OCI-LY7 (cell line): ENCODE data around the gene BBS9. TPM values are rescaled to one million over a fixed set of nuclear protein-coding genes. Genes with fewer than 3 reads are reported as not detected.

Experiments
- BruUV-seq: library from RNA; stranded (reverse); fragments of 400-500 nt; replicated peaks from 2 replicates; lab custom pipeline; 2021; lab: Mats Ljungman, UMichigan
- CTCF ChIA-PET: fragments of 300-600 bp; sonication (Branson Sonifier 250); formaldehyde crosslinking; loops from one replicate; lab custom pipeline; 2022; ENCODE audit warnings: antibody characterized with exemption; ENCODE audit not compliant: unreplicated experiment; lab: Charles Lee
- POLR2A ChIA-PET: fragments of 300-600 bp; sonication (Branson Sonifier 250); formaldehyde crosslinking; loops from one replicate; lab custom pipeline; 2022; ENCODE audit warnings: antibody characterized with exemption; lab: Charles Lee
- DNase-seq: peaks from one replicate; pipeline ENCODE4 v3.0.0-alpha.2; 2015; ENCODE audit warnings: low spot score
- H2AFZ ChIP-seq: fragments of 200-600 bp; sonication (generic), shearing (Covaris generic); 2 replicates; pipeline ENCODE4 v1.6.1; 2014; ENCODE audit warnings: mild to moderate bottlenecking, antibody characterized with exemption, low read length, moderate library complexity
- H3K27ac ChIP-seq: fragments of 200-600 bp; sonication (generic); 2 replicates; pipeline ENCODE4 v1.5.1; 2014; ENCODE audit warnings: mixed run types, low read depth, mild to moderate bottlenecking, moderate library complexity, low read length, inconsistent platforms; ENCODE audit not compliant: poor library complexity, severe bottlenecking
- H3K36me3 ChIP-seq: fragments of 200-600 bp; sonication (generic); 2 replicates; pipeline ENCODE4 v1.6.1; 2014; ENCODE audit warnings: mild to moderate bottlenecking, antibody characterized with exemption, low read length, moderate library complexity, mixed read lengths; ENCODE audit not compliant: insufficient read depth
- H3K4me1 ChIP-seq: fragments of 200-600 bp; sonication (generic); 2 replicates; pipeline ENCODE4 v1.5.1; 2014; ENCODE audit warnings: mild to moderate bottlenecking, low read length; ENCODE audit not compliant: insufficient read depth, poor library complexity, severe bottlenecking
- H3K4me2 ChIP-seq: fragments of 200-600 bp; sonication (generic); 2 replicates; pipeline ENCODE4 v1.6.1; 2014; ENCODE audit warnings: mild to moderate bottlenecking, low read length
- H3K4me3 ChIP-seq: fragments of 200-600 bp; sonication (generic); 2 replicates; pipeline ENCODE4 v1.5.1; 2014; ENCODE audit warnings: mild to moderate bottlenecking, low read depth, low read length; ENCODE audit not compliant: poor library complexity, severe bottlenecking
- H3K79me2 ChIP-seq: fragments of 200-600 bp; sonication (generic); 2 replicates; pipeline ENCODE4 v1.6.1; 2016; ENCODE audit warnings: low read depth, mild to moderate bottlenecking, low read length, moderate library complexity, mixed read lengths; ENCODE audit not compliant: insufficient read depth
- H3K9me2 ChIP-seq: fragments of 200-600 bp; sonication (generic); 2 replicates; pipeline ENCODE4 v1.6.1; 2016; ENCODE audit warnings: mild to moderate bottlenecking, low read length, mixed read lengths; ENCODE audit not compliant: insufficient read depth
- H3K9me3 ChIP-seq: fragments of 200-600 bp; sonication (generic); 2 replicates; pipeline ENCODE4 v1.6.1; 2014; ENCODE audit warnings: mild to moderate bottlenecking, mixed run types, low read length, mixed read lengths
- H4K20me1 ChIP-seq: fragments of 200-600 bp; sonication (generic); 2 replicates; pipeline ENCODE4 v1.6.1; 2014; ENCODE audit warnings: mild to moderate bottlenecking, antibody characterized with exemption, low read length, moderate library complexity, mixed read lengths; ENCODE audit not compliant: insufficient read depth
- EZH2phosphoT487 ChIP-seq: fragments of 200-600 bp; sonication (generic); IDR thresholded peaks from 2 replicates; pipeline ENCODE4 v1.6.1; 2018; ENCODE audit warnings: low read depth, borderline replicate concordance, mild to moderate bottlenecking, mixed run types, antibody characterized with exemption, low read length, moderate library complexity, mixed read lengths
- intact Hi-C: fragments of 100-400 bp; cut with micrococcal nuclease; formaldehyde crosslinking; loops from one replicate; pipeline ENCODE4 v1.10.0; 2022; ENCODE audit not compliant: unreplicated experiment
- total RNA-seq, 2 experiments: library from RNA; depleted of rRNA in 1 of 2; stranded (reverse); fragments of >200 nt in 1 of 2; shearing (Covaris generic) in 1 of 2; gene quantifications; 2 replicates each; pipeline ENCODE4 v1.2.3, GENCODE V29; 2014 to 2022
- TF ChIP-seq, protein P1 (sequence below): fragments of 200-600 bp; sonication (generic); conservative IDR thresholded peaks from 2 replicates; pipeline ENCODE4 v1.5.1; 2014; ENCODE audit warnings: mild to moderate bottlenecking, antibody characterized with exemption, low read length, moderate library complexity, mixed read lengths

Gene BBS9
- total RNA-seq, 2 experiments from 2014 or later = 6.8 to 14.8 TPM

- Histone ChIP-seq H4K20me1 (no peaks in the 10 kb centered on the region), H3K9me3 (no peaks in the 10 kb centered on the region), H3K9me2 (no peaks in the 10 kb centered on the region), H3K36me3 (no peaks in the 10 kb centered on the region), H3K4me1 (no peaks in the 10 kb centered on the region), H3K79me2 (no peaks in the 10 kb centered on the region), H3K4me2 (no peak overlapping the region), H3K27ac (no peak overlapping the region), H2AFZ (no peak overlapping the region), H3K4me3 (no peak overlapping the region)
- intact Hi-C loops = no loop called here
- BruUV-seq = no TSS peak
- no peak for DNase-seq
- ChIA-PET CTCF (no interaction called here), POLR2A (interaction anchor here (0.7 kb wide), 3 partner anchors 67 to 506 kb away, joined by 3 to 4 read pairs (median 3); no protein-coding TSS in a partner anchor)
- no peak for TF ChIP-seq EZH2phosphoT487
- TF ChIP-seq, protein P1, sequence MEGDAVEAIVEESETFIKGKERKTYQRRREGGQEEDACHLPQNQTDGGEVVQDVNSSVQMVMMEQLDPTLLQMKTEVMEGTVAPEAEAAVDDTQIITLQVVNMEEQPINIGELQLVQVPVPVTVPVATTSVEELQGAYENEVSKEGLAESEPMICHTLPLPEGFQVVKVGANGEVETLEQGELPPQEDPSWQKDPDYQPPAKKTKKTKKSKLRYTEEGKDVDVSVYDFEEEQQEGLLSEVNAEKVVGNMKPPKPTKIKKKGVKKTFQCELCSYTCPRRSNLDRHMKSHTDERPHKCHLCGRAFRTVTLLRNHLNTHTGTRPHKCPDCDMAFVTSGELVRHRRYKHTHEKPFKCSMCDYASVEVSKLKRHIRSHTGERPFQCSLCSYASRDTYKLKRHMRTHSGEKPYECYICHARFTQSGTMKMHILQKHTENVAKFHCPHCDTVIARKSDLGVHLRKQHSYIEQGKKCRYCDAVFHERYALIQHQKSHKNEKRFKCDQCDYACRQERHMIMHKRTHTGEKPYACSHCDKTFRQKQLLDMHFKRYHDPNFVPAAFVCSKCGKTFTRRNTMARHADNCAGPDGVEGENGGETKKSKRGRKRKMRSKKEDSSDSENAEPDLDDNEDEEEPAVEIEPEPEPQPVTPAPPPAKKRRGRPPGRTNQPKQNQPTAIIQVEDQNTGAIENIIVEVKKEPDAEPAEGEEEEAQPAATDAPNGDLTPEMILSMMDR = no peak
Observed at GRCh38 chr7:33597181-33597580, 467.8 kb downstream of the BBS9 start.

DNA sequence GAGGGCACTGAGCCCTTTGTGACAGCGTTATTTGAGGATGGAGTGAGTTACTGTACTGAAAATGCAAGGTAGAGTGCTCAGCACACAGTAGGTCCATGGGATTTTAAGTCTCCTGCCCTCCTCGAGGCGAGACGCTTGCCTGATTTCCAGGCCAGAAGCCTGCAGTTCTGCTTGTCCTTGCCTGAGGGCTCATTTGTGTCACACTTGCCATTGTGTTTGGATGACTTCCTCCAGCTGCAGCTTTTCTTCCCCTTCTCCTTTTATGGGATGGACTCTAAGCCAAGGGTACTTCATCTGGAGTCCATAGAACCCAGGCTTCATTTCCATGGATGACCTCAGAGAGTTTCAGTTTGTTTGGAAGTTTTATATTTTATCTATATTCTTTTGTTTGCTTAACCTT lies 471.7 kb downstream of the BBS9 start:
- no peaks in the 10 kb centered on the region for H3K36me3 ChIP-seq
- no peaks in the 10 kb centered on the region for H4K20me1 ChIP-seq
- TF ChIP-seq, protein P1 = no peak
- no peak for TF ChIP-seq EZH2phosphoT487
- H3K79me2 ChIP-seq = no peaks in the 10 kb centered on the region
- intact Hi-C loops = no loop called here
- no peak overlapping the region for H3K4me2 ChIP-seq
- no peaks in the 10 kb centered on the region for H3K4me1 ChIP-seq
- ChIA-PET CTCF (no interaction called here), POLR2A (no interaction called here)
- no peak overlapping the region for H3K4me3 ChIP-seq
- H3K9me2 ChIP-seq = no peaks in the 10 kb centered on the region
- no TSS peak for BruUV-seq
- no peaks in the 10 kb centered on the region for H3K9me3 ChIP-seq
- H3K27ac ChIP-seq = no peak overlapping the region
- H2AFZ ChIP-seq = no peak overlapping the region
- DNase-seq = no peak

DNA sequence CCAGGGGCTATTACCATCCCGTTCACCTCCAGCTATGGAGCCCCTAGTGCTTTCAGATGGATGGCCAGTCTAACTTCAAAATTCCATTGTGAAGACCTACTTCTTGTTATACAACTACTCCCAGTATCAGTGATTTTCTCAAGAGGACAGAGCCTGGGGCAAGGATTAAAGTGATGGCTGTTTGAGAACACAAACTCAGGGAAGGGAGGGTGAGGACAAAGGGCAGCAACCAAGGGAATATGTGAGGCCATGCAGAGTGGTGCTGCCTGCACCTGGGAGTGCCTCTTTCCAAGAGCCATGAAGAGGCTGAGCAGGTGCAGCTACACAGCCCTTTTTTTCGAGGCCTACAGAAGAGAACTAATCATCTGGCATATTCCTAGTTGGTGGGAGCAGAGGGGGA lies 472.5 kb downstream of the BBS9 start:
- TF ChIP-seq EZH2phosphoT487 = no peak
- TF ChIP-seq, protein P1 = no peak
- H3K4me3 ChIP-seq = no peak overlapping the region
- no peaks in the 10 kb centered on the region for H3K9me2 ChIP-seq
- no peaks in the 10 kb centered on the region for H3K36me3 ChIP-seq
- no peaks in the 10 kb centered on the region for H3K79me2 ChIP-seq
- ChIA-PET POLR2A (no interaction called here), CTCF (no interaction called here)
- H2AFZ ChIP-seq = no peak overlapping the region
- BruUV-seq = no TSS peak
- no peak for DNase-seq
- no peaks in the 10 kb centered on the region for H3K9me3 ChIP-seq
- H3K4me2 ChIP-seq = no peak overlapping the region
- no peaks in the 10 kb centered on the region for H3K4me1 ChIP-seq
- no peaks in the 10 kb centered on the region for H4K20me1 ChIP-seq
- intact Hi-C loops = no loop called here
- H3K27ac ChIP-seq = no peak overlapping the region
